GM12878 (cell line): ENCODE measurements around the gene FBXL12.

ENCODE experiments used
- EZH2 ChIP-seq: IDR thresholded peaks from 2 replicates; pipeline ENCODE4 v1.6.1; 2012; ENCODE audit warnings: low read depth, mild to moderate bottlenecking, control low read depth, inconsistent platforms, low read length, borderline replicate concordance; ENCODE audit not compliant: control insufficient read depth
- MTA3 ChIP-seq: IDR thresholded peaks from 2 replicates; pipeline ENCODE4 v1.6.1; 2012; ENCODE audit warnings: low read length, inconsistent platforms, borderline replicate concordance
- MYC ChIP-seq: IDR thresholded peaks from 2 replicates; pipeline ENCODE4 v1.6.1; 2011; ENCODE audit warnings: mild to moderate bottlenecking, low read length, moderate library complexity, inconsistent platforms; ENCODE audit not compliant: insufficient read depth, insufficient replicate concordance, insufficient read length, severe bottlenecking
- ZNF274 ChIP-seq: IDR thresholded peaks from one replicate; pipeline ENCODE4 v1.8.0; 2011; ENCODE audit not compliant: insufficient read length, insufficient read depth
- TF ChIP-seq, protein P1 (sequence below), 3 experiments: IDR thresholded peaks in 2 of 3; conservative IDR thresholded peaks in 1 of 3; 2 replicates each; pipeline ENCODE4 v1.5.1; 2011; ENCODE audit warnings: low read depth in 3 of 3, low read length in 3 of 3, mild to moderate bottlenecking in 3 of 3, control low read depth in 2 of 3, moderate library complexity in 2 of 3, inconsistent platforms in 1 of 3, mixed read lengths in 1 of 3; ENCODE audit not compliant: control insufficient read depth in 2 of 3, insufficient read depth in 1 of 3; ENCODE audit errors: extremely low read depth in 1 of 3

DNA sequence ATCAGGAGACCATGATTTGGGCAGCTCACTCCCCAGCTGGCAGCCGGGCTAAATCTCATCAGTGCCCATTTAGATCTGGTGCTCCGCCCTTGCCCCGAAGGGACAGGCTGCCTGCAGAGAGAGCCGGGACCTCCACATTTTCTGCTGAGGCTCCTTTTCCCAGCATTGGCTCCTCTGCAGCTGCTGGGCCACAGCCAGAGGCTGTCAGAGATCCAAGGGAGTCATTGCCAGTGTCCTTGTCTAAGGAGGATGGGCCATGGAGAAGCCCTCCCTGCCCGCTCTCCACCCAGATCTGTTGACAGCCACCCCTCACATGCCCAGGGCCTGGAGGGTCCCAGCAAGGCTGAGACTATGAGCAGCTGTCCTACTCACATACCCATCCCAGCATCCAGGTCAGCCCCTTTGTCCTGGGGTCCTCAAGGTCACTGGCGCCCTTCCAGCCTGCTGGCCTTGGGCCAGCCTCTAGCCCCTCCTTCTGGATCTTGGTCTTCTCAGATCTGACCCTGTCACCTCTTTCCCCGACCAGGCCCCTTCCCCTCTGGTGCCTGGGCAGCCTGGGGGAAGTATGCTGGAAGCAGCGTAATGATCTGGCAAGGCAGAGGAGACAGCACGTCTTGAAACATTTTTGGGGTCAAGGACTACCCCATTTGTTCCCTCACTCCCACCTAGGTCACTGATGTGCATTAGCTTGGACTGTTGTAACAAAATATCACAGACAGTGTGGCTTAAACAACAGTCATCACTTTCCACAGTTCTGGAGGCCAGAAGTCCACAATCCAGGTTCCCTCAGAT is 24.2 kb upstream of the FBXL12 start:
- TF ChIP-seq, protein P1, sequence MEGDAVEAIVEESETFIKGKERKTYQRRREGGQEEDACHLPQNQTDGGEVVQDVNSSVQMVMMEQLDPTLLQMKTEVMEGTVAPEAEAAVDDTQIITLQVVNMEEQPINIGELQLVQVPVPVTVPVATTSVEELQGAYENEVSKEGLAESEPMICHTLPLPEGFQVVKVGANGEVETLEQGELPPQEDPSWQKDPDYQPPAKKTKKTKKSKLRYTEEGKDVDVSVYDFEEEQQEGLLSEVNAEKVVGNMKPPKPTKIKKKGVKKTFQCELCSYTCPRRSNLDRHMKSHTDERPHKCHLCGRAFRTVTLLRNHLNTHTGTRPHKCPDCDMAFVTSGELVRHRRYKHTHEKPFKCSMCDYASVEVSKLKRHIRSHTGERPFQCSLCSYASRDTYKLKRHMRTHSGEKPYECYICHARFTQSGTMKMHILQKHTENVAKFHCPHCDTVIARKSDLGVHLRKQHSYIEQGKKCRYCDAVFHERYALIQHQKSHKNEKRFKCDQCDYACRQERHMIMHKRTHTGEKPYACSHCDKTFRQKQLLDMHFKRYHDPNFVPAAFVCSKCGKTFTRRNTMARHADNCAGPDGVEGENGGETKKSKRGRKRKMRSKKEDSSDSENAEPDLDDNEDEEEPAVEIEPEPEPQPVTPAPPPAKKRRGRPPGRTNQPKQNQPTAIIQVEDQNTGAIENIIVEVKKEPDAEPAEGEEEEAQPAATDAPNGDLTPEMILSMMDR (IDR thresholded peaks at IDR 0.05 in 2 of 3, conservative IDR thresholded peaks at IDR 0.05 in 1 of 3; ENCODE audit: control insufficient read depth in 2 of 3, extremely low read depth in 1 of 3, insufficient read depth in 1 of 3, low read depth in 3 of 3, low read length in 3 of 3): no peak
- TF ChIP-seq ZNF274: no peak
- TF ChIP-seq MTA3: no peak
- no peak for TF ChIP-seq EZH2
- TF ChIP-seq MYC: no peak
